Measurements from ENCODE around the gene EXD2. TPM values are rescaled to one million over a fixed set of nuclear protein-coding genes. Genes with fewer than 3 reads are reported as not detected.
"Not testable (repeated sequence)": the region's sequence is repeated elsewhere in the genome, so short reads cannot be mapped to it uniquely, and the experiment has no call there.

The EXD2 gene
- total and polyA plus RNA-seq, 2 experiments from 2014 or later: 17.3 to 20.1 TPM

- H4K20me1 ChIP-seq (ENCODE audit: insufficient read depth): no peaks in the 10 kb centered on the region
- no peaks in the 10 kb centered on the region for H3K9me2 ChIP-seq (ENCODE audit: insufficient read depth)
- DNase-seq: peak; percentile 51
- H3K9me3 ChIP-seq (ENCODE audit: low read depth): no peaks in the 10 kb centered on the region
- TF ChIP-seq EZH2phosphoT487 (IDR thresholded peaks at IDR 0.05; ENCODE audit: insufficient read depth, low read depth) (no peak), EZH2 (IDR thresholded peaks at IDR 0.05; ENCODE audit: insufficient read depth, poor library complexity, severe bottlenecking) (no peak)
- H3K36me3 ChIP-seq (ENCODE audit: low read depth): no peaks in the 10 kb centered on the region
- 58 to 59% methylated on average over 8 of the region's 8 CpGs for WGBS, 2 experiments (ENCODE audit: low coverage in 1 of 2, low lambda C conversion rate in 2 of 2, missing lambda C conversion rate in 2 of 2)
- H3K4me2 ChIP-seq (ENCODE audit: unreplicated experiment): no peak overlapping the region
- no peaks in the 10 kb centered on the region for H3K79me2 ChIP-seq (ENCODE audit: insufficient read depth)
- H3K4me3 ChIP-seq: no peak overlapping the region
- peaks cover 5% of the 10 kb centered on the region; the same call in 1 of the 2 replicates for H3K4me1 ChIP-seq (ENCODE audit: insufficient read depth)
- no peak overlapping the region for H3K9ac ChIP-seq
- no peaks in the 10 kb centered on the region for H3K27me3 ChIP-seq (replicated peaks; ENCODE audit: insufficient read depth)
- H2AFZ ChIP-seq: peak overlapping the region; percentile 7; the same call in 1 of the 2 replicates
- H3F3A ChIP-seq (ENCODE audit: insufficient read depth): peaks cover 8% of the 10 kb centered on the region; the same call in 1 of the 2 replicates
- H3K27ac ChIP-seq: no peak overlapping the region
- in situ Hi-C loops (cut with MboI): no loop called here
Observed at GRCh38 chr14:69288011-69288771, 96.9 kb downstream of the EXD2 start.

- no peaks in the 10 kb centered on the region for H3K79me2 ChIP-seq (ENCODE audit: insufficient read depth)
- no peak overlapping the region for H3K4me3 ChIP-seq
- H3K4me2 ChIP-seq (ENCODE audit: unreplicated experiment): no peak overlapping the region
- no peak overlapping the region for H3K9ac ChIP-seq
- H3K4me1 ChIP-seq (ENCODE audit: insufficient read depth): peaks cover 5% of the 10 kb centered on the region; the same call in 1 of the 2 replicates
- in situ Hi-C loops (cut with MboI): no loop called here
- peaks cover 8% of the 10 kb centered on the region; the same call in 1 of the 2 replicates for H3F3A ChIP-seq (ENCODE audit: insufficient read depth)
- 63 to 64% methylated on average over 8 to 9 of the region's 9 CpGs for WGBS, 2 experiments (ENCODE audit: low coverage in 1 of 2, low lambda C conversion rate in 2 of 2, missing lambda C conversion rate in 2 of 2)
- no peaks in the 10 kb centered on the region for H3K36me3 ChIP-seq (ENCODE audit: low read depth)
- no peaks in the 10 kb centered on the region for H3K27me3 ChIP-seq (replicated peaks; ENCODE audit: insufficient read depth)
- no peaks in the 10 kb centered on the region for H4K20me1 ChIP-seq (ENCODE audit: insufficient read depth)
- no peak for TF ChIP-seq EZH2phosphoT487 (IDR thresholded peaks at IDR 0.05; ENCODE audit: insufficient read depth, low read depth)
- no peak for TF ChIP-seq EZH2 (IDR thresholded peaks at IDR 0.05; ENCODE audit: insufficient read depth, poor library complexity, severe bottlenecking)
- peak; percentile 33 for DNase-seq
- H3K27ac ChIP-seq: no peak overlapping the region
- H3K9me2 ChIP-seq (ENCODE audit: insufficient read depth): no peaks in the 10 kb centered on the region
- no peaks in the 10 kb centered on the region for H3K9me3 ChIP-seq (ENCODE audit: low read depth)
- no peak overlapping the region for H2AFZ ChIP-seq
Observed at GRCh38 chr14:69288956-69289705, 97.8 kb downstream of the EXD2 start.

GRCh38 chr14:69289811-69290520 is 98.7 kb downstream of the EXD2 start:
- H3K36me3 ChIP-seq (ENCODE audit: low read depth): no peaks in the 10 kb centered on the region
- TF ChIP-seq EZH2phosphoT487 (IDR thresholded peaks at IDR 0.05; ENCODE audit: insufficient read depth, low read depth): no peak
- TF ChIP-seq EZH2 (IDR thresholded peaks at IDR 0.05; ENCODE audit: insufficient read depth, poor library complexity, severe bottlenecking): no peak
- no peaks in the 10 kb centered on the region for H3K27me3 ChIP-seq (replicated peaks; ENCODE audit: insufficient read depth)
- H3K4me2 ChIP-seq (ENCODE audit: unreplicated experiment): no peak overlapping the region
- no peaks in the 10 kb centered on the region for H4K20me1 ChIP-seq (ENCODE audit: insufficient read depth)
- DNase-seq: no peak
- WGBS, 2 experiments (ENCODE audit: low coverage in 1 of 2, low lambda C conversion rate in 2 of 2, missing lambda C conversion rate in 2 of 2): 51 to 53% methylated on average over 13 of the region's 13 CpGs
- H3K9me2 ChIP-seq (ENCODE audit: insufficient read depth): no peaks in the 10 kb centered on the region
- H3K79me2 ChIP-seq (ENCODE audit: insufficient read depth): no peaks in the 10 kb centered on the region
- peaks cover 5% of the 10 kb centered on the region; the same call in 1 of the 2 replicates for H3K4me1 ChIP-seq (ENCODE audit: insufficient read depth)
- H2AFZ ChIP-seq: no peak overlapping the region
- in situ Hi-C loops (cut with MboI): no loop called here
- H3K27ac ChIP-seq: no peak overlapping the region
- no peak overlapping the region for H3K9ac ChIP-seq
- H3K9me3 ChIP-seq (ENCODE audit: low read depth): no peaks in the 10 kb centered on the region
- H3F3A ChIP-seq (ENCODE audit: insufficient read depth): peaks cover 8% of the 10 kb centered on the region; the same call in 1 of the 2 replicates
- no peak overlapping the region for H3K4me3 ChIP-seq

- H4K20me1 ChIP-seq (ENCODE audit: insufficient read depth); H3K4me2 ChIP-seq (ENCODE audit: unreplicated experiment); H3K79me2 ChIP-seq (ENCODE audit: insufficient read depth); H2AFZ ChIP-seq; H3K9me2 ChIP-seq (ENCODE audit: insufficient read depth); H3K4me1 ChIP-seq (ENCODE audit: insufficient read depth); H3K27ac ChIP-seq; H3F3A ChIP-seq (ENCODE audit: insufficient read depth); H3K27me3 ChIP-seq (replicated peaks; ENCODE audit: insufficient read depth); H3K9ac ChIP-seq; H3K36me3 ChIP-seq (ENCODE audit: low read depth); H3K4me3 ChIP-seq; in situ Hi-C loops (cut with MboI); H3K9me3 ChIP-seq (ENCODE audit: low read depth); DNase-seq: not testable (repeated sequence)
- 83 to 89% methylated on average over 7 of the region's 7 CpGs for WGBS, 2 experiments (ENCODE audit: low coverage in 1 of 2, low lambda C conversion rate in 2 of 2, missing lambda C conversion rate in 2 of 2)
Observed at GRCh38 chr14:69290881-69291280, 99.6 kb downstream of the EXD2 start.

Measured in GM23248 (cell line).